C4-2B (cell line): ENCODE data around the gene SPECC1L.

Experiments
- CTCF ChIP-seq: fragments of 450-650 bp; conservative IDR thresholded peaks from 2 replicates; pipeline ENCODE4 v1.5.1; 2017; ENCODE audit warnings: mild to moderate bottlenecking
- ZFX ChIP-seq: fragments of 450-650 bp; IDR thresholded peaks from 2 replicates; pipeline ENCODE4 v1.6.1; 2017

GRCh38 chr22:24421428-24421931, 150.8 kb downstream of the SPECC1L start:
- TF ChIP-seq CTCF, result no peak
- no peak for TF ChIP-seq ZFX
